PC-3 (cell line): ENCODE results near the gene BTBD16. TPM values are rescaled to one million over a fixed set of nuclear protein-coding genes. Genes with fewer than 3 reads are reported as not detected.

Experiments used
- ATAC-seq: fragments of 200-7000 bp; cut with Tn5 transposase; 2 replicates; pipeline ENCODE4 v1.9.1; 2020; ENCODE audit warnings: mild to moderate bottlenecking, moderate library complexity
- BruUV-seq: library from RNA; stranded (reverse); fragments of 400-500 nt; replicated peaks from 2 replicates; lab custom pipeline; 2021; lab: Mats Ljungman, UMichigan
- CTCF ChIA-PET: fragments of 300-600 bp; sonication (Branson Sonifier 250); formaldehyde crosslinking; loops from one replicate; lab custom pipeline; 2022; ENCODE audit warnings: antibody characterized with exemption; lab: Charles Lee
- POLR2A ChIA-PET: fragments of 300-600 bp; sonication (Branson Sonifier 250); formaldehyde crosslinking; loops from one replicate; lab custom pipeline; 2022; ENCODE audit warnings: antibody characterized with exemption; ENCODE audit not compliant: unreplicated experiment; lab: Charles Lee
- DNase-seq: peaks from one replicate; pipeline ENCODE4 v3.0.0-alpha.2; 2015
- H2AFZ ChIP-seq: fragments of 300-600 bp; sonication (generic); 2 replicates; pipeline ENCODE4 v1.6.0; 2016; ENCODE audit warnings: antibody characterized with exemption, low read length
- H3F3A ChIP-seq: fragments of 300-600 bp; sonication (generic); one replicate; pipeline ENCODE4 v1.6.0; 2017; ENCODE audit warnings: antibody characterized with exemption, low read length, control low read depth, mild to moderate bottlenecking; ENCODE audit not compliant: unreplicated experiment
- H3K27ac ChIP-seq: fragments of 300-600 bp; sonication (generic); 2 replicates; pipeline ENCODE4 v1.5.1; 2016; ENCODE audit warnings: mild to moderate bottlenecking, low read length
- H3K27me3 ChIP-seq: fragments of 300-600 bp; sonication (generic); 2 replicates; pipeline ENCODE4 v1.6.1; 2016; ENCODE audit warnings: low read length, mixed read lengths
- H3K36me3 ChIP-seq: fragments of 300-600 bp; sonication (generic); 2 replicates; pipeline ENCODE4 v1.6.1; 2016; ENCODE audit warnings: low read depth, mixed run types, low read length, mixed read lengths
- H3K4me1 ChIP-seq: fragments of 300-600 bp; sonication (generic); 2 replicates; pipeline ENCODE4 v1.5.1; 2016; ENCODE audit warnings: low read length; ENCODE audit not compliant: insufficient read depth
- H3K4me2 ChIP-seq: fragments of 300-600 bp; sonication (generic); 2 replicates; pipeline ENCODE4 v1.6.0; 2016; ENCODE audit warnings: low read length
- H3K4me3 ChIP-seq: fragments of 300-600 bp; sonication (generic); 2 replicates; pipeline ENCODE4 v1.5.1; 2016; ENCODE audit warnings: mild to moderate bottlenecking, low read length, mixed read lengths
- H3K79me2 ChIP-seq: fragments of 300-600 bp; sonication (generic); 2 replicates; pipeline ENCODE4 v1.6.1; 2017; ENCODE audit warnings: low read length, mixed read lengths
- H3K9ac ChIP-seq: fragments of 300-600 bp; sonication (generic); 2 replicates; pipeline ENCODE4 v1.6.0; 2016; ENCODE audit warnings: mild to moderate bottlenecking, low read length
- H3K9me2 ChIP-seq: fragments of 300-600 bp; sonication (generic); replicated peaks from 2 replicates; pipeline ENCODE4 v1.6.1; 2016; ENCODE audit warnings: mixed run types, low read length, mixed read lengths
- H3K9me3 ChIP-seq: fragments of 300-600 bp; sonication (generic); 2 replicates; pipeline ENCODE4 v1.6.1; 2016; ENCODE audit warnings: low read length, mixed read lengths
- H4K20me1 ChIP-seq: fragments of 300-600 bp; sonication (generic); 2 replicates; pipeline ENCODE4 v1.6.1; 2016; ENCODE audit warnings: low read length, mixed read lengths
- EZH2 ChIP-seq: fragments of 300-600 bp; sonication (generic); IDR thresholded peaks from one replicate; pipeline ENCODE4 v1.6.1; 2017; ENCODE audit warnings: antibody characterized with exemption, mild to moderate bottlenecking, low read length; ENCODE audit not compliant: unreplicated experiment
- EZH2phosphoT487 ChIP-seq: fragments of 300-600 bp; sonication (generic); IDR thresholded peaks from 2 replicates; pipeline ENCODE4 v1.6.1; 2018; ENCODE audit warnings: mild to moderate bottlenecking, antibody characterized with exemption, low read length, borderline replicate concordance
- intact Hi-C: fragments of 100-400 bp; cut with micrococcal nuclease; formaldehyde crosslinking; loops from 2 replicates; pipeline ENCODE4 v1.9.0; 2023
- total RNA-seq: library from RNA; depleted of rRNA; stranded (reverse); fragments of >200 nt; gene quantifications from 2 replicates; pipeline ENCODE4 v1.2.3, GENCODE V29; 2014
- TF ChIP-seq, protein P1 (sequence below): fragments of 300-600 bp; sonication (generic); conservative IDR thresholded peaks from 2 replicates; pipeline ENCODE4 v1.5.1; 2017; ENCODE audit warnings: antibody characterized with exemption, low read depth, mild to moderate bottlenecking, low read length

The BTBD16 gene
- total RNA-seq, 1 experiment from 2014 or later = not detected

DNA sequence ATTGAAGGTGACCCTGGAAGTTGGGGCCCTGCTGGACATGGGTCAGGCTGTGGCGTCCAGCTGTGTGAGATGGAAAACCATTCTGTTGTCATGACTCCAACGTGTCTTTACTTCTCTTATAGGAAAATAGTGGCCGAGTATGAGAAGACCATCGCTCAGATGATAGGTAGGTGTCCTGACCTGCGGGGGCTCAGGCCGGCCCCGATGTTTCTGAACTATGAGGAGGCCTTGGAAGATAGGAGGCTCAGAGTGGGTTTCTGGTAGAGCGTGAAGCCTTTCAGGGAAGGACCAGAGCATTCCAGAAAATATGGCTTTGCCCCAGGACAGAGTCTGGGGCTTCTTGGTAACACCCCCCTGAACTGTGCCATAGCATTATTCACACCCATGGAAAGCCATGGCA is 29.3 kb upstream of the BTBD16 start:
- Histone ChIP-seq H3K9ac (no peak overlapping the region), H3K4me3 (no peak overlapping the region), H3K4me1 (peaks cover 11% of the 10 kb centered on the region), H2AFZ (no peak overlapping the region), H3K27me3 (no peaks in the 10 kb centered on the region), H3K79me2 (no peaks in the 10 kb centered on the region), H3F3A (no peaks in the 10 kb centered on the region), H3K9me2 (no peaks in the 10 kb centered on the region), H3K27ac (no peak overlapping the region), H3K9me3 (no peaks in the 10 kb centered on the region), H4K20me1 (no peaks in the 10 kb centered on the region), H3K36me3 (peaks cover 8% of the 10 kb centered on the region), H3K4me2 (no peak overlapping the region)
- DNase-seq (no peak), ATAC-seq (no peak)
- intact Hi-C loops = no loop called here
- POLR2A ChIA-PET = no interaction called here
- TF ChIP-seq EZH2phosphoT487 = no peak
- no peak for TF ChIP-seq EZH2
- TF ChIP-seq, protein P1, sequence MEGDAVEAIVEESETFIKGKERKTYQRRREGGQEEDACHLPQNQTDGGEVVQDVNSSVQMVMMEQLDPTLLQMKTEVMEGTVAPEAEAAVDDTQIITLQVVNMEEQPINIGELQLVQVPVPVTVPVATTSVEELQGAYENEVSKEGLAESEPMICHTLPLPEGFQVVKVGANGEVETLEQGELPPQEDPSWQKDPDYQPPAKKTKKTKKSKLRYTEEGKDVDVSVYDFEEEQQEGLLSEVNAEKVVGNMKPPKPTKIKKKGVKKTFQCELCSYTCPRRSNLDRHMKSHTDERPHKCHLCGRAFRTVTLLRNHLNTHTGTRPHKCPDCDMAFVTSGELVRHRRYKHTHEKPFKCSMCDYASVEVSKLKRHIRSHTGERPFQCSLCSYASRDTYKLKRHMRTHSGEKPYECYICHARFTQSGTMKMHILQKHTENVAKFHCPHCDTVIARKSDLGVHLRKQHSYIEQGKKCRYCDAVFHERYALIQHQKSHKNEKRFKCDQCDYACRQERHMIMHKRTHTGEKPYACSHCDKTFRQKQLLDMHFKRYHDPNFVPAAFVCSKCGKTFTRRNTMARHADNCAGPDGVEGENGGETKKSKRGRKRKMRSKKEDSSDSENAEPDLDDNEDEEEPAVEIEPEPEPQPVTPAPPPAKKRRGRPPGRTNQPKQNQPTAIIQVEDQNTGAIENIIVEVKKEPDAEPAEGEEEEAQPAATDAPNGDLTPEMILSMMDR = no peak
- CTCF ChIA-PET = no interaction called here
- no TSS peak for BruUV-seq

DNA sequence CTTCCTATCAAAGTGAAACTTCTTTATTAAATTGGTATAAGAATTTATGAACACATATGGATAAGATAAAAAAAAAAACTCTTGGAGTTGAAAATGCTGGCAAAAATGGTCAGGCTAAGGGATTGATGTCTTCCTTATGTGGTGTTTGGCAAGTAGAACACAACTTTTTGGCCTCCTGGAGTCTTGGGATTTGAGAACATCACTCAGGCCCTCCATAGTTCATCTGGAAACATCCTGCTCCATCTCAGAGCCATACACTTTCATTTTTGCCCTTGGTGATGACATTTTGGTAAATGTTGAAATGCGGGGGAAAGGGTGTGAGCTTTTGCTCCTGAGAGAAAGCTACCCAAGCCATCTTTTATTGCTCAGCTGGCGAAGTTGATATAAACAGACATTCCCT is 27.5 kb upstream of the BTBD16 start:
- Histone ChIP-seq H4K20me1 (no peaks in the 10 kb centered on the region), H3K9me3 (no peaks in the 10 kb centered on the region), H3K4me3 (no peak overlapping the region), H3K4me1 (0 out of 2 replicates have a peak, but pooled peaks cover 3% of the 10 kb centered on the region), H3K27ac (no peak overlapping the region), H3K9me2 (no peaks in the 10 kb centered on the region), H3K4me2 (no peak overlapping the region), H3K36me3 (peaks cover 4% of the 10 kb centered on the region), H3K9ac (no peak overlapping the region), H3F3A (no peaks in the 10 kb centered on the region), H2AFZ (no peak overlapping the region), H3K79me2 (no peaks in the 10 kb centered on the region), H3K27me3 (no peaks in the 10 kb centered on the region)
- ChIA-PET POLR2A (no interaction called here), CTCF (interaction anchor here (0.7 kb wide), 1 partner anchor 226 kb away, joined by 4 read pairs; no protein-coding TSS in a partner anchor)
- intact Hi-C loops = no loop called here
- no peak for ATAC-seq
- no peak for DNase-seq
- TF ChIP-seq EZH2 (no peak), EZH2phosphoT487 (no peak)
- TF ChIP-seq, protein P1 = no peak
- no TSS peak for BruUV-seq

DNA sequence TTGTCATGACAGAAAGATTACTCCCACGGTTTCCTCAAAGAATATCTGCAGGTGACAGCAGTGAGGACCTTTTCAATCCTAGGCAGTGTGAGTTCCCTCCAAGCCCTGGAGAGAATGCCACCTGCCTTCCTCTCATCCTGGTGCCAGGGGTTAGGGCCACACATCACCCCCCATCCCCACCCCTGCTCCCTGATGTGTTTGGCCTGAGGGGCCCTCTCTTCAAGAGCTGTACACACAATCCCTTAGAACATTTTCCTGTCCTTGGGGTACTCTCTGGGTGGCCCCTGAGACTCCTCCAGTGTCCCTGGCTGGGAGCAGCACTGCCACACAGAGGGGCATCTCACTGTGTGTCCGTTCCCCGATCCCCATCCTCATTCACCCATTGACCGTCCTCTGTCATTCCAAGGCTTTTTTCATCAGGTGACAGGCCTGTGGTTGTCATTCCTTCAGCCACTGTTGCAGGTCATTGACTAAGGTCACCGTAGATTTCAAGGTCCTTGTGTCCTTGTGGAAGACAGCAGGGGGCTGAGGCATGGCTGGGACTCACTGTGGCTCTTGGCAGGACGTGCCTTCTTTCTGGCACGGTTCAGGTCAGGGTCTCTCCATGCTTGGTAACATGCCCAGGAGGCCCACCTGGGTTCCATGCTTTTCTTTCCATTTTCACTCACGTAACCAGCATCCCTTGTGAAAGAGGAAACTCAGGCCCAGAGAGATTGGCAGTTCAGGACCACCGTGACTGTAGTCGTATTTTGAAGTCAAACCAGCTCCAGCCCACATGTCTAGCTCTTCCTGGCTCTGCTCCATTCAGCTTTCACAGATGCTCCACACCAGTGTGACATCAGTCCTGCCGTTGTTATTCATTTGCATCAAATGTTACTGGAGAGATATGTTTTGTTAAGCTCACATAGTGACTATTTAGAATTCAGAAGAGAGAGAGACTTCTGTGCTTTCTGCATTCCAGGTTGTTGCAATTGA is 26.8 kb upstream of the BTBD16 start:
- Histone ChIP-seq H3K4me2 (no peak overlapping the region), H3K27me3 (no peaks in the 10 kb centered on the region), H3K27ac (no peak overlapping the region), H3K79me2 (no peaks in the 10 kb centered on the region), H3K9me2 (no peaks in the 10 kb centered on the region), H3K9me3 (no peaks in the 10 kb centered on the region), H3K4me1 (0 out of 2 replicates have a peak, but pooled peaks cover 3% of the 10 kb centered on the region), H3K4me3 (no peak overlapping the region), H2AFZ (no peak overlapping the region), H3F3A (no peaks in the 10 kb centered on the region), H3K36me3 (peaks cover 3% of the 10 kb centered on the region), H3K9ac (no peak overlapping the region), H4K20me1 (no peaks in the 10 kb centered on the region)
- no peak for ATAC-seq
- TF ChIP-seq EZH2 = no peak
- no peak for TF ChIP-seq EZH2phosphoT487
- TF ChIP-seq, protein P1 = no peak
- BruUV-seq = no TSS peak
- POLR2A ChIA-PET = no interaction called here
- intact Hi-C loops = no loop called here
- CTCF ChIA-PET = no interaction called here
- DNase-seq = no peak
